ENCODE results near the gene STT3B.
"Not testable (repeated sequence)": the region's sequence is repeated elsewhere in the genome, so short reads cannot be mapped to it uniquely, and the experiment has no call there.

STT3B gene

GRCh38 chr3:31553258-31553657, 20.5 kb downstream of the STT3B start:
- FAIRE-seq = no peak

GRCh38 chr3:31555204-31555603, 22.5 kb downstream of the STT3B start:
- no peak for FAIRE-seq

GRCh38 chr3:31559872-31560534, 27.3 kb downstream of the STT3B start:
- no peak for FAIRE-seq

GRCh38 chr3:31561891-31562290, 29.2 kb downstream of the STT3B start:
- no peak for FAIRE-seq

GRCh38 chr3:31562525-31562924, 29.8 kb downstream of the STT3B start:
- FAIRE-seq = no peak

GRCh38 chr3:31565288-31565687, 32.6 kb downstream of the STT3B start:
- no peak for FAIRE-seq

- FAIRE-seq = no peak
Measured at GRCh38 chr3:31567036-31567435, 34.3 kb downstream of the STT3B start.

GRCh38 chr3:31568649-31569048, 35.9 kb downstream of the STT3B start:
- FAIRE-seq = no peak

- FAIRE-seq = no peak
Measured at GRCh38 chr3:31571325-31571724, 38.6 kb downstream of the STT3B start.

- no peak for FAIRE-seq
Measured at GRCh38 chr3:31572236-31573004, 39.7 kb downstream of the STT3B start.

- FAIRE-seq = no peak
Measured at GRCh38 chr3:31573036-31573779, 40.5 kb downstream of the STT3B start.

GRCh38 chr3:31575448-31575847, 42.7 kb downstream of the STT3B start:
- FAIRE-seq = no peak

- FAIRE-seq = no peak
Measured at GRCh38 chr3:31576521-31576920, 43.8 kb downstream of the STT3B start.

- no peak for FAIRE-seq
Measured at GRCh38 chr3:31577232-31577631, 44.5 kb downstream of the STT3B start.

GRCh38 chr3:31579828-31580227, 47.1 kb downstream of the STT3B start:
- FAIRE-seq = no peak

- no peak for FAIRE-seq
Measured at GRCh38 chr3:31580645-31581044, 47.9 kb downstream of the STT3B start.

GRCh38 chr3:31581660-31582059, 48.9 kb downstream of the STT3B start:
- FAIRE-seq = no peak

GRCh38 chr3:31589228-31589627, 56.5 kb downstream of the STT3B start:
- FAIRE-seq = no peak

- FAIRE-seq = no peak
Measured at GRCh38 chr3:31590650-31591049, 57.9 kb downstream of the STT3B start.

- no peak for FAIRE-seq
Measured at GRCh38 chr3:31592764-31593163, 60.0 kb downstream of the STT3B start.

- no peak for FAIRE-seq
Measured at GRCh38 chr3:31596176-31596575, 63.5 kb downstream of the STT3B start.

- no peak for FAIRE-seq
Measured at GRCh38 chr3:31600431-31600830, 67.7 kb downstream of the STT3B start.

- FAIRE-seq = not testable (repeated sequence)
Measured at GRCh38 chr3:31605333-31605732, 72.6 kb downstream of the STT3B start.

- no peak for FAIRE-seq
Measured at GRCh38 chr3:31606453-31606852, 73.7 kb downstream of the STT3B start.
